Measurements from ENCODE around the gene GATAD2B. TPM values are rescaled to one million over a fixed set of nuclear protein-coding genes. Genes with fewer than 3 reads are reported as not detected.
"Not testable (repeated sequence)": the region's sequence is repeated elsewhere in the genome, so short reads cannot be mapped to it uniquely, and the experiment has no call there.

GATAD2B gene
- total and polyA plus RNA-seq, 2 donors (not counting 3 experiments of a cell fraction or from before 2014, with no cell fraction given) = 8.5 to 46.3 TPM

DNA sequence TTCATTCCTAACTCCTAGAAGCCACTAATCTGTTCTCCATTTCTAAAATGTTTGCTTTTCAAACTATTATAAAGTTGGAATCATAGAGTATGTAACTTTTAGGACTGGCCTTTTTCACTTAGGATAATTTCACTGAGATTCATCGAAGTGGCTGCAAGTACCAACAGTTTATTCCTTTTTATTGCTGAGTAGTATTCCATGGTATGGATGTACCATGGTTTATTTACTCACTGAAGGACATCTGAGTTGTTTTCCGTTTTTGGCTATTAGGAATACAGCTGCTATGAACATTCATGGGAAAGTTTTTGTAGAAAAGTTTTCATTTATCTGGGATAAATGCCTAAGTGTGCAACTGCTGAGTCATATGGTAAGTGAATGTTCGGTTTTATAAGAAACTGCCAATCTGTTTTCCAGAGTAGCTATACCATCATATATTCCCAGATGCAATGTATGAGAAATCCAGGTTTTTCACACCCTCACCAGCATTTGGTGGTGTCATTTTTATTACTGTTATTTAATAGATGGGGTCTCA is 81.2 kb downstream of the GATAD2B start:
- Histone ChIP-seq H3K4me3 (replicated peaks in 1 of 3; ENCODE audit: insufficient read depth in 1 of 3, low read depth in 1 of 3, low read length in 3 of 3) (no peak overlapping the region), H2AFZ (ENCODE audit: low read depth, low read length) (no peak overlapping the region), H4K20me1 (replicated peaks; ENCODE audit: control insufficient read depth, extremely low read depth, insufficient read depth, low read length) (no peaks in the 10 kb centered on the region), H3K4me1 (ENCODE audit: control insufficient read depth, extremely low read depth, insufficient read depth, low read length) (no peaks in the 10 kb centered on the region), H3K9me3 (replicated peaks; ENCODE audit: control insufficient read depth, insufficient read depth, low read length) (no peaks in the 10 kb centered on the region), H3K9me1 (replicated peaks; ENCODE audit: control insufficient read depth, extremely low read depth, insufficient read depth, low read length) (no peaks in the 10 kb centered on the region), H3K4me2 (ENCODE audit: insufficient read depth, low read length) (no peak overlapping the region), H3K9ac (replicated peaks; ENCODE audit: extremely low read depth, insufficient read depth, low read length) (no peak overlapping the region), H3K79me2 (ENCODE audit: control insufficient read depth, insufficient read depth, low read length) (peaks cover 14% of the 10 kb centered on the region), H3K27me3 (ENCODE audit: control insufficient read depth in 2 of 2, insufficient read depth in 2 of 2, low read length in 2 of 2) (no peaks in the 10 kb centered on the region), H3K27ac (ENCODE audit: insufficient read depth, low read depth, low read length) (no peak overlapping the region), H3K36me3 (ENCODE audit: control insufficient read depth in 2 of 2, extremely low read depth in 1 of 2, insufficient read depth in 2 of 2, low read length in 2 of 2) (no peaks in the 10 kb centered on the region)
- POLR2A ChIA-PET = no interaction called here
- TF ChIP-seq FOS (IDR thresholded peaks at IDR 0.05; ENCODE audit: borderline replicate concordance, insufficient read depth, low read length) = no peak
- no peak for TF ChIP-seq GATA2 (IDR thresholded peaks at IDR 0.05; ENCODE audit: insufficient read depth, insufficient read length, low read depth, low read length)
- no peak for TF ChIP-seq MYC (IDR thresholded peaks at IDR 0.05; ENCODE audit: low read depth, low read length)
- TF ChIP-seq EZH2 (IDR thresholded peaks at IDR 0.05; ENCODE audit: borderline replicate concordance, low read depth, low read length, severe bottlenecking) = no peak
- no peak for TF ChIP-seq POLR2A (IDR thresholded peaks at IDR 0.05; ENCODE audit: low read depth, low read length)
- TF ChIP-seq POLR2AphosphoS5 (IDR thresholded peaks at IDR 0.05; ENCODE audit: insufficient read depth, low read depth, low read length) = no peak
- TF ChIP-seq, protein P1, sequence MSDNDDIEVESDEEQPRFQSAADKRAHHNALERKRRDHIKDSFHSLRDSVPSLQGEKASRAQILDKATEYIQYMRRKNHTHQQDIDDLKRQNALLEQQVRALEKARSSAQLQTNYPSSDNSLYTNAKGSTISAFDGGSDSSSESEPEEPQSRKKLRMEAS (IDR thresholded peaks at IDR 0.05; ENCODE audit: insufficient read depth, insufficient read length) = no peak
- TF ChIP-seq, protein P2, sequence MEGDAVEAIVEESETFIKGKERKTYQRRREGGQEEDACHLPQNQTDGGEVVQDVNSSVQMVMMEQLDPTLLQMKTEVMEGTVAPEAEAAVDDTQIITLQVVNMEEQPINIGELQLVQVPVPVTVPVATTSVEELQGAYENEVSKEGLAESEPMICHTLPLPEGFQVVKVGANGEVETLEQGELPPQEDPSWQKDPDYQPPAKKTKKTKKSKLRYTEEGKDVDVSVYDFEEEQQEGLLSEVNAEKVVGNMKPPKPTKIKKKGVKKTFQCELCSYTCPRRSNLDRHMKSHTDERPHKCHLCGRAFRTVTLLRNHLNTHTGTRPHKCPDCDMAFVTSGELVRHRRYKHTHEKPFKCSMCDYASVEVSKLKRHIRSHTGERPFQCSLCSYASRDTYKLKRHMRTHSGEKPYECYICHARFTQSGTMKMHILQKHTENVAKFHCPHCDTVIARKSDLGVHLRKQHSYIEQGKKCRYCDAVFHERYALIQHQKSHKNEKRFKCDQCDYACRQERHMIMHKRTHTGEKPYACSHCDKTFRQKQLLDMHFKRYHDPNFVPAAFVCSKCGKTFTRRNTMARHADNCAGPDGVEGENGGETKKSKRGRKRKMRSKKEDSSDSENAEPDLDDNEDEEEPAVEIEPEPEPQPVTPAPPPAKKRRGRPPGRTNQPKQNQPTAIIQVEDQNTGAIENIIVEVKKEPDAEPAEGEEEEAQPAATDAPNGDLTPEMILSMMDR (IDR thresholded peaks at IDR 0.05; ENCODE audit: extremely low read depth in 1 of 2, insufficient read depth in 1 of 2, low read depth in 1 of 2, low read length in 2 of 2) = no peak
- no peak for TF ChIP-seq JUN (IDR thresholded peaks at IDR 0.05; ENCODE audit: borderline replicate concordance, insufficient read depth, insufficient read length, low read depth)
- intact Hi-C loops (cut with micrococcal nuclease) (no loop called here), dilution Hi-C loops (cut with MboI; ENCODE audit: extremely low pct_ligation_motif_present, low sequenced_read_pairs) (no loop called here)
- BruUV-seq (replicated peaks) = no TSS peak
- DNase-seq (ENCODE audit: low read depth, low spot score) (no peak), FAIRE-seq (no peak)
- CTCF ChIA-PET = no interaction called here

DNA sequence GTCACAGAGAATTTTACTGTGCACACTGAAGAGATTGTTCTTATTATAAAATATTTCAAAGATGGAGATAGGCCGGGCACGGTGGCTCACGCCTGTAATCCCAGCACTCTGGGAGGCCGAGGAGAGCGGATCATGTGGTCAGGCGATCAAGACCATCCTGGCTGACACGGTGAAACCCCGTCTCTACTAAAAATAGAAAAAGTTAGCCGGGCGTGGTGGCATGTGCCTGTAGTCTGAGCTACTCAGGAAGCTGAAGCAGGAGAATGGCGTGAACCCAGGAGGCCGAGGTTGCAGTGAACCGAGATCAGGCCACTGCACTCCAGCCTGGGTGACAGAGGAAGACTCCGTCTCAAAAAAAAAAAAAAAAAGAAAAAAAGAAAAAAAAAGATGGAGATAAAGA is 82.0 kb downstream of the GATAD2B start:
- intact Hi-C loops (cut with micrococcal nuclease) = not testable (repeated sequence)

DNA sequence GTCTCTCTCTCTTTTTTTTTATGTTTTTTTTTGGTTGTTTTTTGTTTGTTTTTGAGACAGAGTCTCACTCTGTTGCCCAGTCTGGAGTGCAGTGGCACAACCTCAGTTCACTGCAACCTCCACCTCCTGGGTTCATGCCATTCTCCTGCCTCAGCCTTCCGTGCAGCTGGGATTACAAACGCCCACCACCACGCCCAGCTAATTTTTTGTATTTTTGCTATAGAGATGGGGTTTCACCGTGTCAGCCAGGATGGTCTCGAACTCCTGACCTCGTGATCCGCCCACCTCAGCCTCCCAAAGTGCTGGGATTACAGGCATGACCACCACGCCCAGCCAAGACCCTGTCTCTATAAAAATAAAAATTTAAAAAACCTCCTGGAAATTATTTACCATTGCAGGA is 88.8 kb downstream of the GATAD2B start:
- BruUV-seq (replicated peaks); H2AFZ ChIP-seq (ENCODE audit: low read depth, low read length); H3K27ac ChIP-seq (ENCODE audit: insufficient read depth, low read depth, low read length); POLR2A ChIA-PET; CTCF ChIA-PET; H3K9me3 ChIP-seq (replicated peaks; ENCODE audit: control insufficient read depth, insufficient read depth, low read length); H3K27me3 ChIP-seq (ENCODE audit: control insufficient read depth in 2 of 2, insufficient read depth in 2 of 2, low read length in 2 of 2); H3K4me1 ChIP-seq (ENCODE audit: control insufficient read depth, extremely low read depth, insufficient read depth, low read length); intact Hi-C loops (cut with micrococcal nuclease); dilution Hi-C loops (cut with MboI; ENCODE audit: extremely low pct_ligation_motif_present, low sequenced_read_pairs); FAIRE-seq; H3K4me2 ChIP-seq (ENCODE audit: insufficient read depth, low read length); H3K36me3 ChIP-seq (ENCODE audit: control insufficient read depth in 2 of 2, extremely low read depth in 1 of 2, insufficient read depth in 2 of 2, low read length in 2 of 2); DNase-seq (ENCODE audit: low read depth, low spot score); H3K79me2 ChIP-seq (ENCODE audit: control insufficient read depth, insufficient read depth, low read length); H4K20me1 ChIP-seq (replicated peaks; ENCODE audit: control insufficient read depth, extremely low read depth, insufficient read depth, low read length); H3K9ac ChIP-seq (replicated peaks; ENCODE audit: extremely low read depth, insufficient read depth, low read length); H3K4me3 ChIP-seq (replicated peaks in 1 of 3; ENCODE audit: insufficient read depth in 1 of 3, low read depth in 1 of 3, low read length in 3 of 3); H3K9me1 ChIP-seq (replicated peaks; ENCODE audit: control insufficient read depth, extremely low read depth, insufficient read depth, low read length): not testable (repeated sequence)

More for the DNA sequence above, 82.0 kb downstream of the GATAD2B start:
- H4K20me1 ChIP-seq (replicated peaks; ENCODE audit: control insufficient read depth, extremely low read depth, insufficient read depth, low read length); H2AFZ ChIP-seq (ENCODE audit: low read depth, low read length); H3K9me1 ChIP-seq (replicated peaks; ENCODE audit: control insufficient read depth, extremely low read depth, insufficient read depth, low read length); H3K9me3 ChIP-seq (replicated peaks; ENCODE audit: control insufficient read depth, insufficient read depth, low read length); H3K36me3 ChIP-seq (ENCODE audit: control insufficient read depth in 2 of 2, extremely low read depth in 1 of 2, insufficient read depth in 2 of 2, low read length in 2 of 2); H3K9ac ChIP-seq (replicated peaks; ENCODE audit: extremely low read depth, insufficient read depth, low read length); H3K27me3 ChIP-seq (ENCODE audit: control insufficient read depth in 2 of 2, insufficient read depth in 2 of 2, low read length in 2 of 2); H3K4me1 ChIP-seq (ENCODE audit: control insufficient read depth, extremely low read depth, insufficient read depth, low read length); BruUV-seq (replicated peaks); CTCF ChIA-PET; dilution Hi-C loops (cut with MboI; ENCODE audit: extremely low pct_ligation_motif_present, low sequenced_read_pairs); H3K4me2 ChIP-seq (ENCODE audit: insufficient read depth, low read length); H3K4me3 ChIP-seq (replicated peaks in 1 of 3; ENCODE audit: insufficient read depth in 1 of 3, low read depth in 1 of 3, low read length in 3 of 3); DNase-seq (ENCODE audit: low read depth, low spot score); H3K27ac ChIP-seq (ENCODE audit: insufficient read depth, low read depth, low read length); POLR2A ChIA-PET; FAIRE-seq: not testable (repeated sequence)
- H3K79me2 ChIP-seq (ENCODE audit: control insufficient read depth, insufficient read depth, low read length) = peaks cover 14% of the 10 kb centered on the region

Measured in endothelial cell of umbilical vein (primary cell).